ENCODE data around the gene NINJ2. TPM values are rescaled to one million over a fixed set of nuclear protein-coding genes. Genes with fewer than 3 reads are reported as not detected.

NINJ2 gene
- total and polyA plus RNA-seq, 4 experiments from 2014 or later: 3.7 to 30.3 (median 15.0) TPM

GRCh38 chr12:601976-602699 lies 61.1 kb downstream of the NINJ2 start:
- Histone ChIP-seq H3K9me3 (ENCODE audit: control insufficient read depth in 1 of 2, low read length in 2 of 2) (no peaks in the 10 kb centered on the region), H3K27ac (ENCODE audit: low read depth, low read length) (no peak overlapping the region), H3K4me1 (ENCODE audit: insufficient read depth, low read length) (peaks cover under 1% of the 10 kb centered on the region), H3K4me3 (ENCODE audit: low read length in 2 of 2) (no peak overlapping the region), H3K36me3 (ENCODE audit: insufficient read depth, low read length) (no peaks in the 10 kb centered on the region), H3K27me3 (ENCODE audit: insufficient read depth, low read length) (no peaks in the 10 kb centered on the region)
- no peaks in the 10 kb centered on the region for H3K27me3 Mint-ChIP-seq
- POLR2A ChIA-PET (ENCODE audit: partially characterized antibody): no interaction called here
- CTCF ChIA-PET (ENCODE audit: partially characterized antibody): interaction anchor here (0.9 kb wide), 1 partner anchor 10 kb away, joined by 3 read pairs; no protein-coding TSS in a partner anchor
- H3K27ac Mint-ChIP-seq: no peak overlapping the region
- H3K4me1 Mint-ChIP-seq: peaks cover 2 to 5% (median 5%) of the 10 kb centered on the region in 4 donors
- intact Hi-C loops (cut with micrococcal nuclease): no loop called here
- no peak for DNase-seq
- no peak overlapping the region for H3K4me3 Mint-ChIP-seq
- H3K36me3 Mint-ChIP-seq: no peaks in the 10 kb centered on the region
- H3K9me3 Mint-ChIP-seq: no peaks in the 10 kb centered on the region

DNA sequence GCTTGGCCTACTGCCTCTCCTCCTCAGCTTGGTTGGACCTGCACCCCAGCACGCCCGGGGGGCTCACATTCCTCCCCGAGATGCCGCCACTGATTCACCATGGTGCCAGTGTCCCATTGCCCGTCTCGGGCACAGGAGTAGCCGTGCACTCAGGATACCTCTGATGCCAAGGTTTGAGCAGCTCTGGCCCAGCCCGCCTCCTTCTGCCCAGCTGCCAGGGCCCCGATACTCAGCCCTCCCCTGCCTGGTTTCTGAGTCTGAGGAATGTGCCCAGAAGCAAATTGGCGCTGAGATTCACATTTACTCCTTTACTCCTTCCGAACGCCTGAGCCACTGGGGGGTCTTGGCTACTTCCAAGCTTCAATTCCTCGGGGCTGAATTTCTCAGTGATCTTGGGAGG lies 63.5 kb downstream of the NINJ2 start:
- ChIA-PET CTCF (ENCODE audit: partially characterized antibody) (interaction anchor here (0.8 to 2.3 kb wide), 2 partner anchors 15 to 107 kb away, joined by 3 to 7 read pairs; no protein-coding TSS in a partner anchor), POLR2A (ENCODE audit: partially characterized antibody) (no interaction called here)
- H3K4me1 ChIP-seq (ENCODE audit: insufficient read depth, low read length): no peaks in the 10 kb centered on the region
- Mint-ChIP-seq H3K4me3 (no peak overlapping the region), H3K9me3 (no peaks in the 10 kb centered on the region), H3K27me3 (no peaks in the 10 kb centered on the region), H3K36me3 (no peaks in the 10 kb centered on the region), H3K27ac (peak overlapping the region in 1 of 7 donors; percentile 59), H3K4me1 (no peaks in the 10 kb centered on the region)
- DNase-seq: no peak
- H3K36me3 ChIP-seq (ENCODE audit: insufficient read depth, low read length): no peaks in the 10 kb centered on the region
- H3K4me3 ChIP-seq (ENCODE audit: low read length in 2 of 2): no peak overlapping the region
- no peaks in the 10 kb centered on the region for H3K9me3 ChIP-seq (ENCODE audit: control insufficient read depth in 1 of 2, low read length in 2 of 2)
- H3K27me3 ChIP-seq (ENCODE audit: insufficient read depth, low read length): no peaks in the 10 kb centered on the region
- intact Hi-C loops (cut with micrococcal nuclease): no loop called here
- no peak overlapping the region for H3K27ac ChIP-seq (ENCODE audit: low read depth, low read length)

GRCh38 chr12:597926-598568 lies 65.2 kb downstream of the NINJ2 start:
- ChIA-PET POLR2A (ENCODE audit: partially characterized antibody) (no interaction called here), CTCF (ENCODE audit: partially characterized antibody) (interaction anchor here (3.0 kb wide), 1 partner anchor 22 kb away, joined by 15 read pairs; no protein-coding TSS in a partner anchor)
- no peaks in the 10 kb centered on the region for H3K4me1 ChIP-seq (ENCODE audit: insufficient read depth, low read length)
- Mint-ChIP-seq H3K4me3 (no peak overlapping the region), H3K27ac (no peak overlapping the region), H3K36me3 (no peaks in the 10 kb centered on the region), H3K4me1 (no peaks in the 10 kb centered on the region), H3K27me3 (no peaks in the 10 kb centered on the region), H3K9me3 (no peaks in the 10 kb centered on the region)
- DNase-seq: no peak
- intact Hi-C loops (cut with micrococcal nuclease): no loop called here
- no peak overlapping the region for H3K27ac ChIP-seq (ENCODE audit: low read depth, low read length)
- no peak overlapping the region for H3K4me3 ChIP-seq (ENCODE audit: low read length in 2 of 2)
- H3K36me3 ChIP-seq (ENCODE audit: insufficient read depth, low read length): no peaks in the 10 kb centered on the region
- H3K27me3 ChIP-seq (ENCODE audit: insufficient read depth, low read length): no peaks in the 10 kb centered on the region
- H3K9me3 ChIP-seq (ENCODE audit: control insufficient read depth in 1 of 2, low read length in 2 of 2): no peaks in the 10 kb centered on the region

DNA sequence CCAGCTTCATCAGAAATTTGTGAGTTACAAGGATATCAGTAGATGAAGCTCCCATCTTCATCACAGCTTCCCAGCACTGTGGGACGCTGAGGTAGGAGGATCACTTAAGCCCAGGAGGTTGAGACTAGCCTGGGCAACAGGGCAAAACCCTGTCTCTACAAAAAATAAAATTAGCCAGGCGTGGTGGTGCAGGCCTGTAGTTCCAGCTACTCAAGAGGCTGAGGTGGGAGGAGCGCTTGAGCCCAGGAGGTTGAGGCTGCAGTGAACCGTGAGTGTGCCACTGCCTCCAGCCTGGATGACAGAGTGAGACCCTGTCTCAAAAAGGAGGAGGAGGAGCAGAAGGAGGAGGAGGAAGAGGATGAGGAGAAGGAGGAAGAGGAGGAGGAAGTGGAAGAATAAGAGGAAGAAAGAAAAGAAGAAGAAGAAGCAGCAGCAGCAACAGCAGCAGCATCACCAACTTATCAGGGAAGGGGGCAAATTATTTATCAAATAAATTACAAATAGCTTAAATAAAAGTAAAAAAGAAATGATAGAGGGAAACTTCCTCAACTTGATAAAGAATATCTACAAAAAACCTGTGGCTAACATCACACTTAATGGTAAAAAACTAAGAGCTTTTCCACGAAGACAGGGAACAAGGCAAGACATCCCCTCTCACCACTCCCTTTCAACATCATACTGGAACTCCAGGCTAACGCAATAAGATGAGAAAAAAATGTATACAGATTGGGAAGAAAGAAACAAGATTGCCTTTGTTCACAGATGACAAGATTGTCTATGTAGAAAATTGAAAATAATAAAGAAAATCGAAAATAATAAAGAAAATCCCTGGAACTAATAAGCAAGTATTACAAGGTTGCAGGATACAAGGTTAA lies 69.6 kb downstream of the NINJ2 start:
- no peaks in the 10 kb centered on the region for H3K9me3 ChIP-seq (ENCODE audit: control insufficient read depth in 1 of 2, low read length in 2 of 2)
- peak overlapping the region in 1 of 7 donors; percentile 73 for H3K27ac Mint-ChIP-seq
- H3K4me3 Mint-ChIP-seq: no peak overlapping the region
- DNase-seq: no peak
- no peaks in the 10 kb centered on the region for H3K27me3 ChIP-seq (ENCODE audit: insufficient read depth, low read length)
- no peak overlapping the region for H3K4me3 ChIP-seq (ENCODE audit: low read length in 2 of 2)
- H3K9me3 Mint-ChIP-seq: no peaks in the 10 kb centered on the region
- no peak overlapping the region for H3K27ac ChIP-seq (ENCODE audit: low read depth, low read length)
- intact Hi-C loops (cut with micrococcal nuclease): no loop called here
- CTCF ChIA-PET (ENCODE audit: partially characterized antibody): interaction anchor here (1.7 kb wide), 1 partner anchor 18 kb away, joined by 5 read pairs; no protein-coding TSS in a partner anchor
- POLR2A ChIA-PET (ENCODE audit: partially characterized antibody): no interaction called here
- H3K36me3 Mint-ChIP-seq: no peaks in the 10 kb centered on the region
- H3K4me1 ChIP-seq (ENCODE audit: insufficient read depth, low read length): no peaks in the 10 kb centered on the region
- H3K36me3 ChIP-seq (ENCODE audit: insufficient read depth, low read length): no peaks in the 10 kb centered on the region
- H3K27me3 Mint-ChIP-seq: no peaks in the 10 kb centered on the region
- H3K4me1 Mint-ChIP-seq: no peaks in the 10 kb centered on the region

DNA sequence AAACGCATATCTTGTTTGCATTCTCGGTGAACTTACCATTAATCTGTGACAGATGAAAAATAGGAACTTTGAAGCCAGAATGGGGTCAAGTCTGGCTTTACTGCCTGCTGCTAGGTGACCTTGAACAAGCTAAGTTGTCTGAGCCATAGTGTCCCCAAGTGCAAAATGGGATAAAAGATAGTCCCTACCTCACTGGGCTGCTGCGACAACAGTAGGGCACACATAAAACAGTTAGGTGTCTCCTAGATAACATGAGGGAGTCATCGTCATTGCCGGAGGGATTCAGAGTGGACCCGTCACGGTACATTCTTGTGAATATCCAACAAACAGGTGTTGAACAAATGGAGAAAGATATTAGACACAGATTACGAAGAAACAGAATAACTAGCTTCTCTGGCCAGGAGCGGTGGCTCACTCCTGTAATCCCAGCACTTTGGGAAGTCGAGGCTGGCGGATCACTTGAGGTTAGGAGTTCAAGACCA lies 71.2 kb downstream of the NINJ2 start:
- H3K4me3 Mint-ChIP-seq: no peak overlapping the region
- no peaks in the 10 kb centered on the region for H3K36me3 ChIP-seq (ENCODE audit: insufficient read depth, low read length)
- no peak overlapping the region for H3K27ac ChIP-seq (ENCODE audit: low read depth, low read length)
- intact Hi-C loops (cut with micrococcal nuclease): no loop called here
- ChIA-PET POLR2A (ENCODE audit: partially characterized antibody) (no interaction called here), CTCF (ENCODE audit: partially characterized antibody) (no interaction called here)
- H3K4me1 Mint-ChIP-seq: no peaks in the 10 kb centered on the region
- H3K27me3 Mint-ChIP-seq: no peaks in the 10 kb centered on the region
- H3K27ac Mint-ChIP-seq: peak overlapping the region in 1 of 7 donors; percentile 19
- no peaks in the 10 kb centered on the region for H3K36me3 Mint-ChIP-seq
- no peaks in the 10 kb centered on the region for H3K4me1 ChIP-seq (ENCODE audit: insufficient read depth, low read length)
- H3K4me3 ChIP-seq (ENCODE audit: low read length in 2 of 2): no peak overlapping the region
- no peaks in the 10 kb centered on the region for H3K27me3 ChIP-seq (ENCODE audit: insufficient read depth, low read length)
- no peaks in the 10 kb centered on the region for H3K9me3 ChIP-seq (ENCODE audit: control insufficient read depth in 1 of 2, low read length in 2 of 2)
- DNase-seq: no peak
- no peaks in the 10 kb centered on the region for H3K9me3 Mint-ChIP-seq

- Mint-ChIP-seq H3K27ac (no peak overlapping the region), H3K4me1 (no peaks in the 10 kb centered on the region), H3K9me3 (no peaks in the 10 kb centered on the region), H3K36me3 (no peaks in the 10 kb centered on the region), H3K27me3 (no peaks in the 10 kb centered on the region), H3K4me3 (no peak overlapping the region)
- intact Hi-C loops (cut with micrococcal nuclease): no loop called here
- DNase-seq: no peak
- ChIA-PET CTCF (ENCODE audit: partially characterized antibody) (no interaction called here), POLR2A (ENCODE audit: partially characterized antibody) (no interaction called here)
- Histone ChIP-seq H3K4me3 (ENCODE audit: low read length in 2 of 2) (no peak overlapping the region), H3K4me1 (ENCODE audit: insufficient read depth, low read length) (no peaks in the 10 kb centered on the region), H3K27ac (ENCODE audit: low read depth, low read length) (no peak overlapping the region), H3K36me3 (ENCODE audit: insufficient read depth, low read length) (no peaks in the 10 kb centered on the region), H3K9me3 (ENCODE audit: control insufficient read depth in 1 of 2, low read length in 2 of 2) (no peaks in the 10 kb centered on the region), H3K27me3 (ENCODE audit: insufficient read depth, low read length) (no peaks in the 10 kb centered on the region)
Observed at GRCh38 chr12:591167-592023, 71.8 kb downstream of the NINJ2 start.
